Left cardiac atrium (tissue), 4 donors: ENCODE data around the gene PVRIG. TPM values are rescaled to one million over a fixed set of nuclear protein-coding genes. Genes with fewer than 3 reads are reported as not detected.
"Not testable (repeated sequence)": the region's sequence is repeated elsewhere in the genome, so short reads cannot be mapped to it uniquely, and the experiment has no call there.

Experiments
- ATAC-seq, 2 donors: fragments of 200-7000 bp; cut with Tn5 transposase; one replicate each; pipeline ENCODE4 v1.9.1; 2020; ENCODE audit warnings: mild to moderate bottlenecking in 2 of 2, moderate library complexity in 2 of 2
- DNase-seq: peaks from one replicate; pipeline ENCODE4 v3.0.0-alpha.2; 2020
- intact Hi-C, 2 donors: fragments of 100-400 bp; cut with DNase I; formaldehyde crosslinking; loops; one replicate each; pipeline versions ENCODE4 v1.14.1 to v1.15.1; 2022 to 2023
- total RNA-seq, 2 donors: library from RNA; stranded (reverse); fragmentation: NEBNext Ultra II Directional; extraction: Animal tissue kit (Norgen Biotek cat#: 25700); gene quantifications; one replicate each; pipeline ENCODE4 v1.2.1, GENCODE V29; 2021
- donor health status: DM: no; HTN: yes; CAD: no.
- donor health status: DM: no; HTN: yes; CAD: no; lungs with severe emphysema.
- donor health status: DM: yes; HTN: yes; CAD: no.
- donor health status: Dilated cardiomyopathy.

PVRIG gene
- total RNA-seq, 2 donors from 2014 or later: 0.94 TPM; not detected in 1

GRCh38 chr7:100221231-100221718 lies 1.5 kb downstream of the PVRIG start:
- DNase-seq (no peak), ATAC-seq (peak in 1 of 2 donors; percentile 43)
- intact Hi-C loops: no loop called here

GRCh38 chr7:100221767-100222444 lies 2.2 kb downstream of the PVRIG start:
- DNase-seq (no peak), ATAC-seq (no peak)
- intact Hi-C loops: no loop called here

GRCh38 chr7:100222445-100223132 lies 2.8 kb downstream of the PVRIG start:
- no peak for DNase-seq
- intact Hi-C loops: no loop called here

GRCh38 chr7:100223376-100223927 lies 3.7 kb downstream of the PVRIG start:
- intact Hi-C loops, DNase-seq, ATAC-seq: not testable (repeated sequence)

More at GRCh38 chr7:100222445-100223132, 2.8 kb downstream of the PVRIG start:
- ATAC-seq: no peak

GRCh38 chr7:100224891-100225290 lies 5.1 kb downstream of the PVRIG start:
- DNase-seq, intact Hi-C loops, ATAC-seq: not testable (repeated sequence)

GRCh38 chr7:100234660-100235317 lies 15.0 kb downstream of the PVRIG start:
- DNase-seq, ATAC-seq, intact Hi-C loops: not testable (repeated sequence)

GRCh38 chr7:100239975-100240374 lies 20.2 kb downstream of the PVRIG start:
- DNase-seq, ATAC-seq, intact Hi-C loops: not testable (repeated sequence)

GRCh38 chr7:100243385-100243784 lies 23.6 kb downstream of the PVRIG start:
- DNase-seq, intact Hi-C loops: not testable (repeated sequence)
- peak in 1 of 2 donors; percentile 54 for ATAC-seq

- ATAC-seq: peak in 1 of 2 donors; percentile 22
- DNase-seq, intact Hi-C loops: not testable (repeated sequence)
These were observed 25.3 kb downstream of the PVRIG start for GRCh38 chr7:100244988-100245605.

- DNase-seq, intact Hi-C loops: not testable (repeated sequence)
- ATAC-seq: peak in 1 of 2 donors; percentile 21
These were observed 26.5 kb downstream of the PVRIG start for GRCh38 chr7:100246121-100246864.

- intact Hi-C loops, ATAC-seq, DNase-seq: not testable (repeated sequence)
These were observed 27.1 kb downstream of the PVRIG start for GRCh38 chr7:100246865-100247137.

- intact Hi-C loops: no loop called here
- DNase-seq: no peak
- no peak for ATAC-seq
These were observed 27.5 kb downstream of the PVRIG start for GRCh38 chr7:100247152-100247757.

- DNase-seq (no peak), ATAC-seq (no peak)
- intact Hi-C loops: no loop called here
These were observed 28.7 kb downstream of the PVRIG start for GRCh38 chr7:100248483-100248882.

GRCh38 chr7:100257017-100257416 lies 37.3 kb downstream of the PVRIG start:
- intact Hi-C loops: no loop called here
- ATAC-seq (no peak), DNase-seq (no peak)

- intact Hi-C loops, ATAC-seq, DNase-seq: not testable (repeated sequence)
These were observed 40.2 kb downstream of the PVRIG start for GRCh38 chr7:100259984-100260383.

GRCh38 chr7:100262896-100263295 lies 43.1 kb downstream of the PVRIG start:
- DNase-seq, ATAC-seq, intact Hi-C loops: not testable (repeated sequence)

GRCh38 chr7:100264223-100264622 lies 44.5 kb downstream of the PVRIG start:
- intact Hi-C loops, ATAC-seq, DNase-seq: not testable (repeated sequence)

GRCh38 chr7:100264669-100265165 lies 45.0 kb downstream of the PVRIG start:
- ATAC-seq, intact Hi-C loops, DNase-seq: not testable (repeated sequence)
